Panc1 (cell line): ENCODE data around the gene GGT5.

Experiments used
- SIN3A ChIP-seq: IDR thresholded peaks from 2 replicates; pipeline ENCODE4 v1.6.1; 2012; ENCODE audit warnings: low read depth, mild to moderate bottlenecking, low read length, moderate library complexity, borderline replicate concordance; ENCODE audit not compliant: insufficient read depth
- TF ChIP-seq, protein P1 (sequence below): fragments of 450-650 bp; IDR thresholded peaks from 2 replicates; pipeline ENCODE4 v1.5.1; 2017; ENCODE audit warnings: mild to moderate bottlenecking
- TF ChIP-seq, protein P2 (sequence below), 2 experiments: IDR thresholded peaks; 2 replicates each; pipeline ENCODE4 v1.6.1; 2011 to 2012; ENCODE audit warnings: low read depth in 2 of 2, control low read depth in 1 of 2, low read length in 1 of 2, mild to moderate bottlenecking in 1 of 2, moderate library complexity in 1 of 2; ENCODE audit not compliant: insufficient read depth in 1 of 2

DNA sequence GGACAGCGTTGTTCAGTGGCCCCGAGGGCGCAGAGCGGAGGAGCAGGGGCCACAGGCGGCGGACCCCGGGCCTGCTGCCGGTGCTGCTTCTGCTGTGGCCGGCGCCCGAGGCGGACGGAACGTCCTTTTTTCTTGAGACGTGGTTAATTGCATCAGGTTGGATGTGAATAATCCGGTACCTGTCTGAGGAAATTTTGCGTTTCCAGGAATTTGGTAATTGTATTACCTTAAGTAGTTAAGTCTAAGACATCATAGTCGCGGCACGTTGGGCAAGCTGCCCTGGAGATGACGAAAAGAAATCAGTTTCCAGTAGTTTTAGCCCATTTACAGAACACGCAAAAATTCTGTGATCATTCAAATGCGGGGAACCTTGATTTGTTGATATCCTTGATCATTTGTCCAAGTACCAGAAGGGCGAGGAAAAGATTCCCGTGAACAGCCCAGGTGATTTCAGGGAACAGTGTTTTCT is 26.5 kb upstream of the GGT5 start:
- TF ChIP-seq, protein P1, sequence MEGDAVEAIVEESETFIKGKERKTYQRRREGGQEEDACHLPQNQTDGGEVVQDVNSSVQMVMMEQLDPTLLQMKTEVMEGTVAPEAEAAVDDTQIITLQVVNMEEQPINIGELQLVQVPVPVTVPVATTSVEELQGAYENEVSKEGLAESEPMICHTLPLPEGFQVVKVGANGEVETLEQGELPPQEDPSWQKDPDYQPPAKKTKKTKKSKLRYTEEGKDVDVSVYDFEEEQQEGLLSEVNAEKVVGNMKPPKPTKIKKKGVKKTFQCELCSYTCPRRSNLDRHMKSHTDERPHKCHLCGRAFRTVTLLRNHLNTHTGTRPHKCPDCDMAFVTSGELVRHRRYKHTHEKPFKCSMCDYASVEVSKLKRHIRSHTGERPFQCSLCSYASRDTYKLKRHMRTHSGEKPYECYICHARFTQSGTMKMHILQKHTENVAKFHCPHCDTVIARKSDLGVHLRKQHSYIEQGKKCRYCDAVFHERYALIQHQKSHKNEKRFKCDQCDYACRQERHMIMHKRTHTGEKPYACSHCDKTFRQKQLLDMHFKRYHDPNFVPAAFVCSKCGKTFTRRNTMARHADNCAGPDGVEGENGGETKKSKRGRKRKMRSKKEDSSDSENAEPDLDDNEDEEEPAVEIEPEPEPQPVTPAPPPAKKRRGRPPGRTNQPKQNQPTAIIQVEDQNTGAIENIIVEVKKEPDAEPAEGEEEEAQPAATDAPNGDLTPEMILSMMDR: no peak
- TF ChIP-seq, protein P2, sequence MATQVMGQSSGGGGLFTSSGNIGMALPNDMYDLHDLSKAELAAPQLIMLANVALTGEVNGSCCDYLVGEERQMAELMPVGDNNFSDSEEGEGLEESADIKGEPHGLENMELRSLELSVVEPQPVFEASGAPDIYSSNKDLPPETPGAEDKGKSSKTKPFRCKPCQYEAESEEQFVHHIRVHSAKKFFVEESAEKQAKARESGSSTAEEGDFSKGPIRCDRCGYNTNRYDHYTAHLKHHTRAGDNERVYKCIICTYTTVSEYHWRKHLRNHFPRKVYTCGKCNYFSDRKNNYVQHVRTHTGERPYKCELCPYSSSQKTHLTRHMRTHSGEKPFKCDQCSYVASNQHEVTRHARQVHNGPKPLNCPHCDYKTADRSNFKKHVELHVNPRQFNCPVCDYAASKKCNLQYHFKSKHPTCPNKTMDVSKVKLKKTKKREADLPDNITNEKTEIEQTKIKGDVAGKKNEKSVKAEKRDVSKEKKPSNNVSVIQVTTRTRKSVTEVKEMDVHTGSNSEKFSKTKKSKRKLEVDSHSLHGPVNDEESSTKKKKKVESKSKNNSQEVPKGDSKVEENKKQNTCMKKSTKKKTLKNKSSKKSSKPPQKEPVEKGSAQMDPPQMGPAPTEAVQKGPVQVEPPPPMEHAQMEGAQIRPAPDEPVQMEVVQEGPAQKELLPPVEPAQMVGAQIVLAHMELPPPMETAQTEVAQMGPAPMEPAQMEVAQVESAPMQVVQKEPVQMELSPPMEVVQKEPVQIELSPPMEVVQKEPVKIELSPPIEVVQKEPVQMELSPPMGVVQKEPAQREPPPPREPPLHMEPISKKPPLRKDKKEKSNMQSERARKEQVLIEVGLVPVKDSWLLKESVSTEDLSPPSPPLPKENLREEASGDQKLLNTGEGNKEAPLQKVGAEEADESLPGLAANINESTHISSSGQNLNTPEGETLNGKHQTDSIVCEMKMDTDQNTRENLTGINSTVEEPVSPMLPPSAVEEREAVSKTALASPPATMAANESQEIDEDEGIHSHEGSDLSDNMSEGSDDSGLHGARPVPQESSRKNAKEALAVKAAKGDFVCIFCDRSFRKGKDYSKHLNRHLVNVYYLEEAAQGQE (IDR thresholded peaks at IDR 0.05; ENCODE audit: insufficient read depth in 1 of 2, low read depth in 2 of 2, low read length in 1 of 2): no peak
- TF ChIP-seq SIN3A: no peak
